ENCODE measurements around the gene LOXHD1.

LOXHD1 gene

DNA sequence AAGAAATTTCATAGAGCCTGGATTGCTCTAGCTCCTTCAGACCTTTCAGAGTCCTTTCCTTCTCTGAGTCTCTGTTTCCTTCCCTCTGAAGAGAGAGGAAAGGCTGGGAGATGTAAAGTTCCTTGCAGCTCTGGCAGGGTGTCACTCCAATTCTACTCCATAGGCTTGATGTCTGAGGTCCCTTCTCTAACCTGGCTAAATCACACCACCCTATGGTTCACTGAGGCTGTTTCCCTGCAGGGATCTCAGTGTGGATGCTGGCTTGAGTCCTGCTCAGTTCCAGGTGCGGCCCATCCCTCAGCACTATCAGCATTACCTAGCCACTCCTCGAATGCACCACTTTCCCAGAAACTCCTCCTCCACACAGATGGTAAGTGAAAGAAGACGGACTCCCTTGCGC, 209.7 kb downstream of the LOXHD1 start:
- H3K36me3 ChIP-seq (ENCODE audit: control insufficient read depth, insufficient read depth, low read length): no peaks in the 10 kb centered on the region
- no peaks in the 10 kb centered on the region for H3K9me3 ChIP-seq (ENCODE audit: control insufficient read depth, low read length)
- H2AFZ ChIP-seq: peak overlapping the region; percentile 35
- no peak for TF ChIP-seq CTCF (IDR thresholded peaks at IDR 0.05)
- H3K79me2 ChIP-seq: no peaks in the 10 kb centered on the region
- no peaks in the 10 kb centered on the region for H3K27me3 ChIP-seq (ENCODE audit: control insufficient read depth, insufficient read depth, low read length)
- no peak overlapping the region for H3K4me2 ChIP-seq (ENCODE audit: low read length)
- no peak overlapping the region for H3K9ac ChIP-seq
- H3K27ac ChIP-seq: no peak overlapping the region
- H3K4me3 ChIP-seq (ENCODE audit: low read depth, low read length): no peak overlapping the region
- peaks cover 11% of the 10 kb centered on the region for H3K4me1 ChIP-seq

- Histone ChIP-seq H3K9ac (no peak overlapping the region), H2AFZ (peak overlapping the region; percentile 26), H3K27ac (peak overlapping the region; percentile 88), H3K36me3 (ENCODE audit: control insufficient read depth, insufficient read depth, low read length) (no peaks in the 10 kb centered on the region), H3K4me1 (peaks cover 11% of the 10 kb centered on the region), H3K4me3 (ENCODE audit: low read depth, low read length) (peak overlapping the region; percentile 45), H3K4me2 (ENCODE audit: low read length) (peak overlapping the region; percentile 34), H3K27me3 (ENCODE audit: control insufficient read depth, insufficient read depth, low read length) (no peaks in the 10 kb centered on the region), H3K79me2 (no peaks in the 10 kb centered on the region), H3K9me3 (ENCODE audit: control insufficient read depth, low read length) (no peaks in the 10 kb centered on the region)
- TF ChIP-seq CTCF (IDR thresholded peaks at IDR 0.05): peak; percentile 51
Observed at GRCh38 chr18:46445522-46446313, 211.3 kb downstream of the LOXHD1 start.

- TF ChIP-seq CTCF (IDR thresholded peaks at IDR 0.05): no peak
- Histone ChIP-seq H3K4me3 (ENCODE audit: low read depth, low read length) (no peak overlapping the region), H3K79me2 (no peaks in the 10 kb centered on the region), H3K36me3 (ENCODE audit: control insufficient read depth, insufficient read depth, low read length) (no peaks in the 10 kb centered on the region), H3K9me3 (ENCODE audit: control insufficient read depth, low read length) (no peaks in the 10 kb centered on the region), H3K27me3 (ENCODE audit: control insufficient read depth, insufficient read depth, low read length) (no peaks in the 10 kb centered on the region), H2AFZ (no peak overlapping the region), H3K27ac (no peak overlapping the region), H3K4me2 (ENCODE audit: low read length) (no peak overlapping the region), H3K4me1 (peaks cover 17% of the 10 kb centered on the region), H3K9ac (no peak overlapping the region)
Observed at GRCh38 chr18:46439037-46439436, 218.0 kb downstream of the LOXHD1 start.

DNA sequence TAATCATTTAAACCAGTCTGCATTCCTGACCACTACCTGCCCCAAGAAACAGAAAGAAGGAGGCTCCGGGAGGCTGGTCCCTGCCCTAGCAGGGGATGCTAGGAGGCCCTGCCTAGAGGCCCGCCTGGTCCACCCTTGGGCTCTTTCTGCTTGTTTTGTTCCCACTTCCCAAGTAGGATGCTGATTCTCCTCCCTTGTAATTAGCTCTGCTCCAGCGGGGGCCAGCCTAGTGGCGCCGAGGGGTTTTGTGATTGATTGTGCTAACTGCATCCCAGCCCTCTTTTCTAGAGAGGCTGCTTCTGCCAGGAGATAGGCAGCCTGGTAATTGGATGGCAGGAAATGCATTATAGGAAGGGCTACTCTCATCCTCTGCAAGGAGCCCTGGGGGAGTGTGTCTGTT, 220.0 kb downstream of the LOXHD1 start:
- H2AFZ ChIP-seq: no peak overlapping the region
- H3K9ac ChIP-seq: no peak overlapping the region
- H3K36me3 ChIP-seq (ENCODE audit: control insufficient read depth, insufficient read depth, low read length): no peaks in the 10 kb centered on the region
- H3K4me1 ChIP-seq: peaks cover 20% of the 10 kb centered on the region
- no peak overlapping the region for H3K4me2 ChIP-seq (ENCODE audit: low read length)
- H3K9me3 ChIP-seq (ENCODE audit: control insufficient read depth, low read length): no peaks in the 10 kb centered on the region
- H3K79me2 ChIP-seq: no peaks in the 10 kb centered on the region
- no peak overlapping the region for H3K4me3 ChIP-seq (ENCODE audit: low read depth, low read length)
- TF ChIP-seq CTCF (IDR thresholded peaks at IDR 0.05): no peak
- no peak overlapping the region for H3K27ac ChIP-seq
- no peaks in the 10 kb centered on the region for H3K27me3 ChIP-seq (ENCODE audit: control insufficient read depth, insufficient read depth, low read length)

DNA sequence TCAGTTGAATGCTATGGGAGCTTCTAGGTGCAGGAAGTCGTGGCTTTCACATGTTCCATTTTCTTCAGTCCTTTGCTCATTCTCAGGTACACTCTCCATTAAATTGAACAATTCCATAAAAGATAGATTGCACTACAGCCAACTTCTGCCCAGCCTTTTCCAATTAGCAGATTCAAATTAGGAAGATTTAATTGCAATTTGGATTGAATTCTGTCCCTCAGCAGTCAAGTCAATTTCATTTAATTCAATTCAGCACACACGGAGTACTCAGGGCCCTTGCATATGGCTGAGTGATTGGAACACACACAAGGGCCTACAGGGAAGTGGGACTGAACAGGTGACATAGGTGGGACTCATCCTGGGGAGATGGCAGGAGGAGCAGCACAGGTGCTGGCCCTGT, 220.4 kb downstream of the LOXHD1 start:
- H3K4me1 ChIP-seq: peaks cover 24% of the 10 kb centered on the region
- no peaks in the 10 kb centered on the region for H3K36me3 ChIP-seq (ENCODE audit: control insufficient read depth, insufficient read depth, low read length)
- H3K79me2 ChIP-seq: no peaks in the 10 kb centered on the region
- H3K27me3 ChIP-seq (ENCODE audit: control insufficient read depth, insufficient read depth, low read length): no peaks in the 10 kb centered on the region
- no peaks in the 10 kb centered on the region for H3K9me3 ChIP-seq (ENCODE audit: control insufficient read depth, low read length)
- H3K27ac ChIP-seq: no peak overlapping the region
- no peak overlapping the region for H3K4me2 ChIP-seq (ENCODE audit: low read length)
- TF ChIP-seq CTCF (IDR thresholded peaks at IDR 0.05): no peak
- no peak overlapping the region for H2AFZ ChIP-seq
- no peak overlapping the region for H3K9ac ChIP-seq
- no peak overlapping the region for H3K4me3 ChIP-seq (ENCODE audit: low read depth, low read length)
